Measurements from ENCODE around the gene TOMM6. TPM values are rescaled to one million over a fixed set of nuclear protein-coding genes. Genes with fewer than 3 reads are reported as not detected.
A peak's percentile ranks its signal among the peaks of the same experiment; 100 is the strongest.

The TOMM6 gene
- total RNA-seq, 1 experiment from 2014 or later, result 292 TPM

DNA sequence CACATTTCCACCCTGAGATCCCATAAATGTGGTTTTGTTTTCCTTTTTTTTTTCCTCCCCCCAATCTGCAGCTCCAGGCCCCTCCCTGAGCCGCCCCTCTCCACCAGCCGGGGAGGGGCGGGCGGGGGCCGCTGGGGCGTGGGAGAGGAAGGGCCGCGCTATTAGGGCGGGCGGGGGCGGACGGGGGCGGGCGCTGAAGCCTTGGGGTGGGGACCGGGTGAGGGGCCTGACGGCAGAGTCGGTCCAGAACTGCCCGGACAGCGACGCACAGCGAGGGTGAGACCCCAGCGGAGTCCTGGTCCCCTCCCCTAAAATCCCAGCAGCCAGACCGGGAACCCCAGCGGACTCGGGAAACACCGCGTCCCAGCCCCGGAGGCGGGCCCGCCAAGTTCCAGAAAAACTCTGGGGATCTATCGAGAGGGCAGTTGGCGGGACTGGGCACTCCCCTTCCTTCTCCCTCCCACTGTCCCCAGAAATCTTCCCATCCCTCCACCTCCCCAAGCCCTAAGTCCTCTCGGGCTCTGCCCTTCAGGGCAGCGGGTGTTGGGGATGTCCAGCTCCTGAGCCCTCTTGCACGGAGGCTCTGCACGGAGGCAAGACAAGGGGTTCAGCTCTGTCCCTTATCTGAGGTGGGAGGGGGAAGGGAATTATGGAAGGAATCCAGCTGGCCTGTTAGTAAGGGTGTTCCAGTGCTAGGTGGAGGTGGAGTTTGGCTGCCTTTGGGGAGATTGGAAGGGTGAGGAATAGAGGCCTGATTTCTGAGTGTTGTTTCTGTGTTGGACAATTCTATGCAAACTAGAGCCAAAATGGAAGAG, 6.7 kb upstream of the TOMM6 start, which contains the start of gene PRICKLE4:
TSS of gene PRICKLE4 (plus strand) at position 232 of the 815 bp plus-strand sequence. CDS start 2,692 bp downstream, outside the sequence.
- peak; percentile 21 for ATAC-seq
- Histone ChIP-seq H3K4me3 (replicated peaks in 1 of 2; ENCODE audit: low read depth in 1 of 2, low read length in 2 of 2) (peak within 1 kb of the TSS; percentile 77 to 83), H3K9me2 (ENCODE audit: insufficient read depth) (no peaks in the 10 kb centered on the region), H3K9me3 (ENCODE audit: control insufficient read depth in 1 of 2, insufficient read depth in 1 of 2, low read depth in 1 of 2, low read length in 2 of 2) (no peaks in the 10 kb centered on the region), H3K79me2 (ENCODE audit: insufficient read depth, low read length) (no peaks in the 10 kb centered on the region), H3K9ac (ENCODE audit: low read length) (peak within 1 kb of the TSS; percentile 68), H2AFZ (ENCODE audit: low read depth, low read length, poor library complexity, severe bottlenecking) (peak within 1 kb of the TSS; percentile 80), H4K20me1 (ENCODE audit: insufficient read depth) (no peaks in the 10 kb centered on the region), H3K4me2 (ENCODE audit: low read length) (peak within 1 kb of the TSS; percentile 99), H3K27me3 (ENCODE audit: insufficient read depth, low read length) (no peaks in the 10 kb centered on the region), H3K27ac (ENCODE audit: low read depth, low read length) (peak within 1 kb of the TSS; percentile 69), H3K36me3 (ENCODE audit: control insufficient read depth in 1 of 2, insufficient read depth in 2 of 2, low read length in 2 of 2) (no peaks in the 10 kb centered on the region; a peak in 1 of 4 replicates), H3K4me1 (ENCODE audit: control insufficient read depth in 1 of 2, insufficient read depth in 2 of 2, low read length in 2 of 2) (peaks cover 16 to 24% of the 10 kb centered on the region in 2 experiments)
- intact Hi-C loops (cut with micrococcal nuclease), result loop anchor here (1.0 to 10.0 kb wide), 3 partner anchors 264 to 434 kb away; partner anchors contain the start of gene MRPS10
- POLR2A ChIA-PET, result no interaction called here
- RAD21 ChIA-PET (ENCODE audit: low non-redundant PET in 1 of 2, low total read pairs in 2 of 2, uncharacterized antibody in 2 of 2, unreplicated experiment in 2 of 2), result no interaction called here
- no peak for DNase-seq (ENCODE audit: low read depth, low spot score)
- BruUV-seq (replicated peaks), result no TSS peak
- TF ChIP-seq POLR2AphosphoS5 (IDR thresholded peaks at IDR 0.05; ENCODE audit: low read depth, low read length) (0 out of 2 replicates have a peak, but pooled peaks have one; percentile 20), SIN3A (IDR thresholded peaks at IDR 0.05; ENCODE audit: low read depth) (no peak)
- CTCF ChIA-PET, result interaction anchor here (2.8 kb wide), 1 partner anchor 263 kb away, joined by 13 read pairs; no protein-coding TSS in a partner anchor

DNA sequence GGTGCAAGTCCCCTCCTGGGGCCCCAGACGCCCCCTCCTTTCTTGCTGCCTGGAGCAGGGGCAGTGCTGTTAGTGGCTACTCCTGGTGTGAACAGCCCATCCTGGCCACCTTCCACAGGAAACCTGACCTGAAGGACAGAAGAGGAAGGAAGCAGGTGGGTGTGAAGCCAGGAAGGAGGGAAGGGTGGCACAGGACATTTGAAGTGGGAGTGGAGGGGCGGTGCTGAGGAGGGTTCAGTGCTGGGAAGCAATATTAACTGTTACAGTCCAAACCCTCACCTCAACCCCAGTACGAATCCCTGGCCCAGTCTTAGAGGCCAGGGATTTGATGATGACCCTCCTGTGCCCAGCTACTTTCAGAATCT, 6.1 kb upstream of the TOMM6 start:
- Histone ChIP-seq H4K20me1 (ENCODE audit: insufficient read depth) (no peaks in the 10 kb centered on the region), H3K9me2 (ENCODE audit: insufficient read depth) (no peaks in the 10 kb centered on the region), H3K27ac (ENCODE audit: low read depth, low read length) (peak overlapping the region; percentile 69), H3K79me2 (ENCODE audit: insufficient read depth, low read length) (no peaks in the 10 kb centered on the region), H2AFZ (ENCODE audit: low read depth, low read length, poor library complexity, severe bottlenecking) (peak overlapping the region; percentile 61), H3K4me1 (ENCODE audit: control insufficient read depth in 1 of 2, insufficient read depth in 2 of 2, low read length in 2 of 2) (peaks cover 19 to 30% of the 10 kb centered on the region in 2 experiments), H3K9me3 (ENCODE audit: control insufficient read depth in 1 of 2, insufficient read depth in 1 of 2, low read depth in 1 of 2, low read length in 2 of 2) (no peaks in the 10 kb centered on the region), H3K4me3 (replicated peaks in 1 of 2; ENCODE audit: low read depth in 1 of 2, low read length in 2 of 2) (peak overlapping the region; percentile 67 to 83), H3K9ac (ENCODE audit: low read length) (peak overlapping the region; percentile 63), H3K36me3 (ENCODE audit: control insufficient read depth in 1 of 2, insufficient read depth in 2 of 2, low read length in 2 of 2) (no peaks in the 10 kb centered on the region; a peak in 1 of 4 replicates), H3K27me3 (ENCODE audit: insufficient read depth, low read length) (no peaks in the 10 kb centered on the region), H3K4me2 (ENCODE audit: low read length) (peak overlapping the region; percentile 99)
- intact Hi-C loops (cut with micrococcal nuclease), result loop anchor here (10.0 kb wide), 2 partner anchors 383 to 433 kb away; partner anchors contain the start of gene MRPS10
- ChIA-PET CTCF (interaction anchor here (2.8 kb wide), 1 partner anchor 263 kb away, joined by 13 read pairs; no protein-coding TSS in a partner anchor), POLR2A (interaction anchor here (0.7 kb wide), 1 partner anchor 263 kb away, joined by 3 read pairs; no protein-coding TSS in a partner anchor), RAD21 (ENCODE audit: low non-redundant PET in 1 of 2, low total read pairs in 2 of 2, uncharacterized antibody in 2 of 2, unreplicated experiment in 2 of 2) (no interaction called here)
- DNase-seq (ENCODE audit: low read depth, low spot score) (no peak), ATAC-seq (no peak)
- BruUV-seq (replicated peaks), result no TSS peak
- TF ChIP-seq, protein P1, sequence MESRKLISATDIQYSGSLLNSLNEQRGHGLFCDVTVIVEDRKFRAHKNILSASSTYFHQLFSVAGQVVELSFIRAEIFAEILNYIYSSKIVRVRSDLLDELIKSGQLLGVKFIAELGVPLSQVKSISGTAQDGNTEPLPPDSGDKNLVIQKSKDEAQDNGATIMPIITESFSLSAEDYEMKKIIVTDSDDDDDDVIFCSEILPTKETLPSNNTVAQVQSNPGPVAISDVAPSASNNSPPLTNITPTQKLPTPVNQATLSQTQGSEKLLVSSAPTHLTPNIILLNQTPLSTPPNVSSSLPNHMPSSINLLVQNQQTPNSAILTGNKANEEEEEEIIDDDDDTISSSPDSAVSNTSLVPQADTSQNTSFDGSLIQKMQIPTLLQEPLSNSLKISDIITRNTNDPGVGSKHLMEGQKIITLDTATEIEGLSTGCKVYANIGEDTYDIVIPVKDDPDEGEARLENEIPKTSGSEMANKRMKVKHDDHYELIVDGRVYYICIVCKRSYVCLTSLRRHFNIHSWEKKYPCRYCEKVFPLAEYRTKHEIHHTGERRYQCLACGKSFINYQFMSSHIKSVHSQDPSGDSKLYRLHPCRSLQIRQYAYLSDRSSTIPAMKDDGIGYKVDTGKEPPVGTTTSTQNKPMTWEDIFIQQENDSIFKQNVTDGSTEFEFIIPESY (IDR thresholded peaks at IDR 0.05; ENCODE audit: extremely low read depth, insufficient replicate concordance, low read length), result no peak
- TF ChIP-seq ZFX (IDR thresholded peaks at IDR 0.05) (no peak), POLR2AphosphoS5 (IDR thresholded peaks at IDR 0.05; ENCODE audit: low read depth, low read length) (peak; percentile 41; the same call in 1 of the 2 replicates)
